A673 (cell line): Measurements from ENCODE around the gene TGM4. TPM values are rescaled to one million over a fixed set of nuclear protein-coding genes. Genes with fewer than 3 reads are reported as not detected.

ENCODE experiments used
- BruUV-seq: library from RNA; stranded (reverse); fragments of 400-500 nt; replicated peaks from 2 replicates; lab custom pipeline; 2021; lab: Mats Ljungman, UMichigan
- CTCF ChIA-PET: fragments of 300-600 bp; sonication (Branson Sonifier 250); formaldehyde crosslinking; loops from one replicate; lab custom pipeline; 2022; ENCODE audit warnings: antibody characterized with exemption; lab: Charles Lee
- POLR2A ChIA-PET: fragments of 300-600 bp; sonication (Branson Sonifier 250); formaldehyde crosslinking; loops from one replicate; lab custom pipeline; 2022; ENCODE audit warnings: antibody characterized with exemption; ENCODE audit not compliant: low non-redundant PET; lab: Charles Lee
- DNase-seq: peaks from one replicate; pipeline ENCODE4 v3.0.0-alpha.2; 2015; ENCODE audit warnings: low spot score
- H3K27ac ChIP-seq: fragments of 200-600 bp; sonication (generic); 2 replicates; pipeline ENCODE4 v1.5.1; 2016; ENCODE audit warnings: mixed run types, low read depth, mild to moderate bottlenecking, mixed read lengths, antibody characterized with exemption, low read length; ENCODE audit not compliant: poor library complexity, severe bottlenecking
- H3K27me3 ChIP-seq: fragments of 200-600 bp; sonication (generic); replicated peaks from 2 replicates; pipeline ENCODE4 v1.6.1; 2017; ENCODE audit warnings: mixed run types, low read depth, mild to moderate bottlenecking, mixed read lengths, antibody characterized with exemption, low read length; ENCODE audit not compliant: insufficient read depth, poor library complexity
- H3K36me3 ChIP-seq: fragments of 200-600 bp; sonication (generic); 2 replicates; pipeline ENCODE4 v1.6.1; 2016; ENCODE audit warnings: mixed run types, mild to moderate bottlenecking, mixed read lengths, antibody characterized with exemption, low read length; ENCODE audit not compliant: insufficient read depth, poor library complexity, severe bottlenecking
- H3K4me1 ChIP-seq: fragments of 200-600 bp; sonication (generic); 2 replicates; pipeline ENCODE4 v1.6.1; 2017; ENCODE audit warnings: mixed run types, mild to moderate bottlenecking, mixed read lengths, antibody characterized with exemption, low read length; ENCODE audit not compliant: insufficient read depth, poor library complexity, severe bottlenecking
- H3K4me3 ChIP-seq: fragments of 200-600 bp; sonication (generic); 2 replicates; pipeline ENCODE4 v1.5.1; 2016; ENCODE audit warnings: low read depth, mixed run types, mild to moderate bottlenecking, mixed read lengths, low read length; ENCODE audit not compliant: poor library complexity, severe bottlenecking
- H3K9me3 ChIP-seq: fragments of 200-600 bp; sonication (generic); 2 replicates; pipeline ENCODE4 v1.6.1; 2016; ENCODE audit warnings: mixed run types, low read depth, mild to moderate bottlenecking, mixed read lengths, antibody characterized with exemption, low read length; ENCODE audit not compliant: poor library complexity, severe bottlenecking
- EZH2 ChIP-seq: fragments of 200-600 bp; sonication (generic); IDR thresholded peaks from 2 replicates; pipeline ENCODE4 v1.6.1; 2017; ENCODE audit warnings: borderline replicate concordance, low read depth, mild to moderate bottlenecking, mixed read lengths, antibody characterized with exemption, low read length; ENCODE audit not compliant: poor library complexity, severe bottlenecking
- intact Hi-C: fragments of 100-400 bp; cut with micrococcal nuclease; formaldehyde crosslinking; loops from one replicate; pipeline ENCODE4 v1.10.0; 2022; ENCODE audit not compliant: unreplicated experiment
- total RNA-seq: library from RNA; stranded (reverse); gene quantifications from 2 replicates; pipeline ENCODE4 v1.2.3, GENCODE V29; 2021
- TF ChIP-seq, protein P1 (sequence below): fragments of 300-800, 200-600 bp; sonication (generic); conservative IDR thresholded peaks from 2 replicates; pipeline ENCODE4 v1.5.1; 2017; ENCODE audit warnings: low read depth, mild to moderate bottlenecking, antibody characterized with exemption, low read length, moderate library complexity, mixed read lengths

The TGM4 gene
- total RNA-seq, 1 experiment from 2014 or later = 0.09 TPM

- intact Hi-C loops = no loop called here
- no TSS peak for BruUV-seq
- Histone ChIP-seq H3K27ac (no peak overlapping the region), H3K27me3 (no peaks in the 10 kb centered on the region), H3K4me3 (no peak overlapping the region), H3K4me1 (no peaks in the 10 kb centered on the region), H3K36me3 (peaks cover 32% of the 10 kb centered on the region), H3K9me3 (no peaks in the 10 kb centered on the region)
- TF ChIP-seq EZH2 = no peak
- TF ChIP-seq, protein P1, sequence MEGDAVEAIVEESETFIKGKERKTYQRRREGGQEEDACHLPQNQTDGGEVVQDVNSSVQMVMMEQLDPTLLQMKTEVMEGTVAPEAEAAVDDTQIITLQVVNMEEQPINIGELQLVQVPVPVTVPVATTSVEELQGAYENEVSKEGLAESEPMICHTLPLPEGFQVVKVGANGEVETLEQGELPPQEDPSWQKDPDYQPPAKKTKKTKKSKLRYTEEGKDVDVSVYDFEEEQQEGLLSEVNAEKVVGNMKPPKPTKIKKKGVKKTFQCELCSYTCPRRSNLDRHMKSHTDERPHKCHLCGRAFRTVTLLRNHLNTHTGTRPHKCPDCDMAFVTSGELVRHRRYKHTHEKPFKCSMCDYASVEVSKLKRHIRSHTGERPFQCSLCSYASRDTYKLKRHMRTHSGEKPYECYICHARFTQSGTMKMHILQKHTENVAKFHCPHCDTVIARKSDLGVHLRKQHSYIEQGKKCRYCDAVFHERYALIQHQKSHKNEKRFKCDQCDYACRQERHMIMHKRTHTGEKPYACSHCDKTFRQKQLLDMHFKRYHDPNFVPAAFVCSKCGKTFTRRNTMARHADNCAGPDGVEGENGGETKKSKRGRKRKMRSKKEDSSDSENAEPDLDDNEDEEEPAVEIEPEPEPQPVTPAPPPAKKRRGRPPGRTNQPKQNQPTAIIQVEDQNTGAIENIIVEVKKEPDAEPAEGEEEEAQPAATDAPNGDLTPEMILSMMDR = no peak
- DNase-seq = no peak
- ChIA-PET CTCF (no interaction called here), POLR2A (no interaction called here)
Observed at GRCh38 chr3:44833394-44833793, 41.0 kb upstream of the TGM4 start.

DNA sequence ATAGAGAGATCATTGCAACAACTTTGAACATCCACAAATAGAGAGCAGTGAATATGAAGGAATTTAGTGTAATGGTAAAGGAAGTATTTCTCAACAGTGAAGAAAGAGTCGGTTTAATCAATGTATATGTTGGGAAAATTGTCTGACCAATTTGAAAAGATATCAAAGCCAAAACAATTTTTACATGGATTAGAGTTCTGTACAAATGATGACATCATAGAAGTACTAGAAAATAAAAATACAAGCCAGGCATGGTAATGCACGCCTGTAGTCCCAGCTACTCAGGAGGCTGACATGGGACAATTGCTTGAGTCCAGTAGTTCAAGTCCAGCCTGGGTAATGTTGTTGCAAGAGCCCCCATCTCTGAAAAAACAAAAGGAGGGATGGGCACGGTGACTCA, 38.7 kb upstream of the TGM4 start:
- POLR2A ChIA-PET = no interaction called here
- H3K27me3 ChIP-seq = no peaks in the 10 kb centered on the region
- BruUV-seq = no TSS peak

DNA sequence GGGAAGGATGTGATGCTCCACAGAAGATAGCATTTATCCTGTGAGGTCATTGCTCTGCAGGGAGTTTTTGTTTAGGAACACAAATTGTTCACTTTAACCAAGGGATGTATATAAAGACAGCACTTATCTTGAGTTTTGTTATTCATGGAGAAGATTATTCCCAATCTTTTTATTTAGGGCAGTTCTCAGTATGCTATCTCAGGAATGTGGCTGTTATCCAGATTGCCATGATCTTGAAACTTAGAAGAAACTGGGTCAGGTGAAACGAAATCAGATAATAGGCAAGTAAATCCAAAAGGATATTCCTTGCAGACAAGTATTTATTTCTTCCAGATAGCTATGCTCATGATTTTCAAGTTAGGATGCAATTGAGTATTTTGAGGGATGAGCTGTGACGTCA, 32.0 kb upstream of the TGM4 start:
- POLR2A ChIA-PET = no interaction called here
- TF ChIP-seq, protein P1 = no peak
- no peak for TF ChIP-seq EZH2
- Histone ChIP-seq H3K27ac (no peak overlapping the region), H3K36me3 (peaks cover 32% of the 10 kb centered on the region), H3K4me3 (no peak overlapping the region), H3K4me1 (no peaks in the 10 kb centered on the region), H3K27me3 (no peaks in the 10 kb centered on the region), H3K9me3 (no peaks in the 10 kb centered on the region)
- DNase-seq = no peak
- CTCF ChIA-PET = no interaction called here
- intact Hi-C loops = no loop called here
- no TSS peak for BruUV-seq

More for the DNA sequence above, 38.7 kb upstream of the TGM4 start:
- Histone ChIP-seq H3K4me1 (no peaks in the 10 kb centered on the region), H3K4me3 (no peak overlapping the region), H3K27ac (no peak overlapping the region), H3K9me3 (no peaks in the 10 kb centered on the region), H3K36me3 (peaks cover 21% of the 10 kb centered on the region)
- intact Hi-C loops = no loop called here
- DNase-seq = no peak
- CTCF ChIA-PET = no interaction called here
- TF ChIP-seq, protein P1 = no peak
- TF ChIP-seq EZH2 = no peak
